HepG2 (cell line): ENCODE measurements around the gene RAB6B. TPM values are rescaled to one million over a fixed set of nuclear protein-coding genes. Genes with fewer than 3 reads are reported as not detected.
A peak's percentile ranks its signal among the peaks of the same experiment; 100 is the strongest.

Experiments
- ATAC-seq: fragments of 200-7000 bp; cut with Tn5 transposase; 3 replicates; pipeline ENCODE4 v1.9.1; 2020; ENCODE audit warnings: mild to moderate bottlenecking, moderate library complexity
- BruUV-seq: library from RNA; stranded (reverse); fragments of 400-500 nt; replicated peaks from 2 replicates; lab custom pipeline; 2021; lab: Mats Ljungman, UMichigan
- CTCF ChIA-PET: fragments of 300-600 bp; formaldehyde crosslinking; extraction: SDS; loops from one replicate; lab custom pipeline; 2021; ENCODE audit warnings: low total read pairs, inconsistent platforms, low intra/inter-chr PET ratio; lab: Yijun Ruan, JAX
- POLR2A ChIA-PET: fragments of 350-600 bp; sonication (Branson Sonifier 250); formaldehyde crosslinking; loops from one replicate; lab custom pipeline; 2020; ENCODE audit warnings: antibody characterized with exemption, inconsistent platforms; lab: Yijun Ruan, JAX
- DNase-seq: peaks from one replicate; pipeline ENCODE4 v3.0.0-alpha.2; 2015; ENCODE audit warnings: low spot score
- FAIRE-seq: peaks from 3 replicates; lab custom pipeline; 2011; peaks lifted over from hg19 to GRCh38; lab: Jason Lieb, UNC
- H2AFZ ChIP-seq: one replicate; pipeline ENCODE4 v1.6.1; 2011; ENCODE audit warnings: low read length, inconsistent platforms
- H3K27ac ChIP-seq: fragments of 300-600 bp; 3 replicates; pipeline ENCODE4 v1.8.0; 2011; ENCODE audit warnings: mixed run types, mild to moderate bottlenecking, mixed read lengths, low read length, inconsistent platforms; ENCODE audit not compliant: insufficient read depth; ENCODE audit errors: extremely low read length
- H3K27me3 ChIP-seq, 2 experiments: fragments of 200-600 bp in 1 of 2; 2 replicates in 1 of 2; 3 replicates in 1 of 2; pipeline versions ENCODE4 v1.6.0 to v1.8.0; 2011; ENCODE audit warnings: low read length in 2 of 2, mild to moderate bottlenecking in 2 of 2, moderate library complexity in 2 of 2, inconsistent platforms in 1 of 2; ENCODE audit not compliant: insufficient read depth in 2 of 2, control insufficient read depth in 1 of 2
- H3K36me3 ChIP-seq, 2 experiments: fragments of 200-600 bp in 1 of 2; replicated peaks in 1 of 2; 2 replicates in 1 of 2; 3 replicates in 1 of 2; pipeline versions ENCODE4 v1.5.1 to v1.8.0; 2011; ENCODE audit warnings: low read length in 2 of 2, inconsistent platforms in 1 of 2; ENCODE audit not compliant: insufficient read depth in 2 of 2, control insufficient read depth in 1 of 2
- H3K4me1 ChIP-seq: 2 replicates; pipeline ENCODE4 v1.5.1; 2012; ENCODE audit warnings: low read length, inconsistent platforms; ENCODE audit not compliant: insufficient read depth
- H3K4me2 ChIP-seq: 2 replicates; pipeline ENCODE4 v1.6.0; 2011; ENCODE audit warnings: low read depth, low read length, inconsistent platforms
- H3K4me3 ChIP-seq, 3 experiments: fragments of 200-600 bp in 1 of 3; sonication (generic), shearing (Covaris generic) in 1 of 3; replicated peaks in 1 of 3; 2 replicates each; pipeline ENCODE4 v1.5.1; 2011 to 2016; ENCODE audit warnings: low read length in 3 of 3, inconsistent platforms in 2 of 3, low read depth in 2 of 3, mild to moderate bottlenecking in 2 of 3, control low read depth in 1 of 3, mixed read lengths in 1 of 3; ENCODE audit not compliant: insufficient read depth in 1 of 3
- H3K79me2 ChIP-seq: one replicate; pipeline ENCODE4 v1.6.1; 2011; ENCODE audit warnings: low read length, inconsistent platforms; ENCODE audit not compliant: insufficient read depth
- H3K9ac ChIP-seq: 2 replicates; pipeline ENCODE4 v1.6.0; 2011; ENCODE audit warnings: mild to moderate bottlenecking, low read depth, low read length, inconsistent platforms; ENCODE audit not compliant: insufficient read depth
- H3K9me3 ChIP-seq: 2 replicates; pipeline ENCODE4 v1.5.1; 2012; ENCODE audit warnings: mild to moderate bottlenecking, low read length
- H4K20me1 ChIP-seq: 2 replicates; pipeline ENCODE4 v1.6.0; 2011; ENCODE audit warnings: inconsistent platforms, mild to moderate bottlenecking, low read length, moderate library complexity; ENCODE audit not compliant: insufficient read depth
- ATF7 ChIP-seq, 2 experiments: fragments of 450-650 bp in 1 of 2; sonication (generic) in 1 of 2; formaldehyde crosslinking in 1 of 2; IDR thresholded peaks; 2 replicates each; pipeline versions ENCODE4 v1.4.0 to v1.6.1; 2016 to 2020; ENCODE audit warnings: antibody characterized with exemption in 1 of 2, mild to moderate bottlenecking in 1 of 2, missing genetic modification reagents in 1 of 2
- FOXJ3 ChIP-seq: sonication (generic); formaldehyde crosslinking; IDR thresholded peaks from 2 replicates; pipeline ENCODE4 v1.4.0; 2020; ENCODE audit warnings: missing genetic modification reagents, mild to moderate bottlenecking, borderline replicate concordance
- KLF15 ChIP-seq: sonication (generic); formaldehyde crosslinking; IDR thresholded peaks from 2 replicates; pipeline ENCODE4 v1.8.1; 2023; ENCODE audit warnings: borderline replicate concordance, mild to moderate bottlenecking, inconsistent platforms, missing genetic modification reagents, mixed read lengths
- MED1 ChIP-seq: sonication (generic); formaldehyde crosslinking; IDR thresholded peaks from 2 replicates; pipeline ENCODE4 v1.4.0; 2020; ENCODE audit warnings: missing genetic modification reagents
- POLR2A ChIP-seq, 2 experiments: IDR thresholded peaks; 2 replicates each; pipeline ENCODE4 v1.6.1; 2011; ENCODE audit warnings: low read depth in 2 of 2, low read length in 2 of 2, mild to moderate bottlenecking in 1 of 2, moderate library complexity in 1 of 2; ENCODE audit not compliant: insufficient read depth in 1 of 2
- SNAPC2 ChIP-seq: sonication (generic); formaldehyde crosslinking; IDR thresholded peaks from 2 replicates; pipeline ENCODE4 v1.8.1; 2022; ENCODE audit warnings: mild to moderate bottlenecking, missing genetic modification reagents
- ZFP36 ChIP-seq: fragments of 150-350 bp; IDR thresholded peaks from 2 replicates; pipeline ENCODE4 v1.6.1; 2018; ENCODE audit warnings: borderline replicate concordance, low read length, low read depth; ENCODE audit not compliant: partially characterized antibody
- ZNF138 ChIP-seq: sonication (generic); formaldehyde crosslinking; IDR thresholded peaks from 2 replicates; pipeline ENCODE4 v1.5.0; 2020; ENCODE audit warnings: mild to moderate bottlenecking, low read depth, missing genetic modification reagents
- WGBS: methylation state at CpG from one replicate; pipeline ENCODE4 v1.1.6; 2017; ENCODE audit warnings: low lambda C conversion rate; 5-methylcytosine and 5-hydroxymethylcytosine counted together
- in situ Hi-C: cut with HindIII; loops from 2 replicates; pipeline ENCODE4 v1.10.0; 2017; ENCODE audit warnings: low pct_unique_long_range_greater_than_20kb; ENCODE audit not compliant: extremely low pct_ligation_motif_present
- intact Hi-C: fragments of 100-400 bp; cut with micrococcal nuclease; formaldehyde crosslinking; loops from one replicate; pipeline ENCODE4 v1.10.0; 2022; ENCODE audit not compliant: unreplicated experiment
- polyA plus RNA-seq, 8 experiments: library from polyadenylated mRNA; depleted of rRNA in 3 of 8; stranded (reverse) in 7 of 8; unstranded in 1 of 8; fragments of >200 nt; fragmentation: Illumina TruSeq in 4 of 8; extraction: Trizol in 4 of 8; gene quantifications; 2 replicates each; pipeline versions ENCODE4 v1.2.1 to v1.2.3, GENCODE V29; 2011 to 2016; ENCODE audit warnings: low read depth in 4 of 8, missing spikeins in 1 of 8, mixed read lengths in 1 of 8; ENCODE audit not compliant: insufficient read depth in 1 of 8
- total RNA-seq, 5 experiments: library from RNA; depleted of rRNA; stranded (reverse); fragments of >200 nt; fragmentation: Illumina TruSeq; extraction: Trizol; gene quantifications; 2 replicates each; pipeline ENCODE4 v1.2.3, GENCODE V29; 2016; ENCODE audit warnings: low read depth in 1 of 5
- TF ChIP-seq, protein P1 (sequence below): sonication (generic); formaldehyde crosslinking; IDR thresholded peaks from 2 replicates; pipeline ENCODE4 v1.9.0; 2022; ENCODE audit warnings: low read depth, missing genetic modification reagents

The RAB6B gene
- total and polyA plus RNA-seq, 2 of the 13 experiments (the other 11 are each of a cell fraction or from before 2014, with no cell fraction given): 0.16 TPM; not detected in 1

DNA sequence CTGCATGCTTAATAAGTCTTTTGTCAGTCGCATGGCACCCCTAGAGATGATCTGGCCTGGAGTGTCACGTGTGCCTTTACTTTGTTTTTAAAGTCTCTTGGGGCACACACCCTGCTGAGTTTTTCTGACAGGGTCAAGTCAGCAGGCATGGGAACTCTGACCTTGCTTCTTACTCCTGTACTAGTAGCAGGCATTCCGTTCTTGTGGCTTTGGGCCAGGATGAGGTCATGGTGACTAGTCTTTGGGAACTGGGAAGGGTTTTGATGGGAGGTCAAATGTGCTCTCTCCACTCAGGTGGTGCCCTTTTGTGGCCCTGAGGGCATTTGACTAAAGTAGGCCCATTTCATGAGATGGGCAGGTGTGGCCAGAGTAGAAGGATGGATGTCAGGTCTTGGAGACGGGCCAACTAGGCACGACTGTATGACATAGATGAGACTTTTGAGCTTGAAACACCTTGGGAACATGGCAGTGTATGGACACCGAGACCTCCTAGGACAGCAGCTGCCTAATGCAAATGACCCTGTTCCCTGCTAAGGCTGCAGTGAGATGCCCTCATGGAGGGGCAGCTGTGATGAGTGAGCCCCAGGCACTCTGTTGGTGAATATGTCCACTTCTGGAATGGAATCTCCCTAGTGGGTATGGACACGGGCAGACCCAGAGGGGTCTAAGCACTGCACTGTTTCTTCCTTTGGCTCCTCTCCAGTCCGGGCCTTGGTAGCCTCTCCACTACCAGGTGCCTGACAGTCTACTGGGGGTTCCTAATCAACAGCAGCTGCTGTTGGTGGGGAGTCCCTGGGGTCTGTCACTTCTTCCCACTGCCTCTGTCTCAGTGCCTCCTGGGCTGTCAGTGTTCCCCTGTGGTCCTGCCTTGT lies 73.7 kb downstream of the RAB6B start (continued):
- TF ChIP-seq POLR2A (IDR thresholded peaks at IDR 0.05; ENCODE audit: insufficient read depth in 1 of 2, low read depth in 2 of 2, low read length in 2 of 2): peak in 1 of 2 experiments; percentile 29; a peak in 1 of 4 replicates
- TF ChIP-seq, protein P1, sequence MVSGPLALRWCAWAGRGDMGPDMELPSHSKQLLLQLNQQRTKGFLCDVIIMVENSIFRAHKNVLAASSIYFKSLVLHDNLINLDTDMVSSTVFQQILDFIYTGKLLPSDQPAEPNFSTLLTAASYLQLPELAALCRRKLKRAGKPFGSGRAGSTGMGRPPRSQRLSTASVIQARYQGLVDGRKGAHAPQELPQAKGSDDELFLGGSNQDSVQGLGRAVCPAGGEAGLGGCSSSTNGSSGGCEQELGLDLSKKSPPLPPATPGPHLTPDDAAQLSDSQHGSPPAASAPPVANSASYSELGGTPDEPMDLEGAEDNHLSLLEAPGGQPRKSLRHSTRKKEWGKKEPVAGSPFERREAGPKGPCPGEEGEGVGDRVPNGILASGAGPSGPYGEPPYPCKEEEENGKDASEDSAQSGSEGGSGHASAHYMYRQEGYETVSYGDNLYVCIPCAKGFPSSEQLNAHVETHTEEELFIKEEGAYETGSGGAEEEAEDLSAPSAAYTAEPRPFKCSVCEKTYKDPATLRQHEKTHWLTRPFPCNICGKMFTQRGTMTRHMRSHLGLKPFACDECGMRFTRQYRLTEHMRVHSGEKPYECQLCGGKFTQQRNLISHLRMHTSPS: no peak
- no peak for TF ChIP-seq FOXJ3 (CRISPR knock-in tag)
- peak; percentile 38; the same call in 1 of the 2 replicates for TF ChIP-seq MED1
- TF ChIP-seq ATF7 (IDR thresholded peaks at IDR 0.05): peak; percentile 69
- no peak for TF ChIP-seq ATF7 (CRISPR knock-in tag; IDR thresholded peaks at IDR 0.05)

DNA sequence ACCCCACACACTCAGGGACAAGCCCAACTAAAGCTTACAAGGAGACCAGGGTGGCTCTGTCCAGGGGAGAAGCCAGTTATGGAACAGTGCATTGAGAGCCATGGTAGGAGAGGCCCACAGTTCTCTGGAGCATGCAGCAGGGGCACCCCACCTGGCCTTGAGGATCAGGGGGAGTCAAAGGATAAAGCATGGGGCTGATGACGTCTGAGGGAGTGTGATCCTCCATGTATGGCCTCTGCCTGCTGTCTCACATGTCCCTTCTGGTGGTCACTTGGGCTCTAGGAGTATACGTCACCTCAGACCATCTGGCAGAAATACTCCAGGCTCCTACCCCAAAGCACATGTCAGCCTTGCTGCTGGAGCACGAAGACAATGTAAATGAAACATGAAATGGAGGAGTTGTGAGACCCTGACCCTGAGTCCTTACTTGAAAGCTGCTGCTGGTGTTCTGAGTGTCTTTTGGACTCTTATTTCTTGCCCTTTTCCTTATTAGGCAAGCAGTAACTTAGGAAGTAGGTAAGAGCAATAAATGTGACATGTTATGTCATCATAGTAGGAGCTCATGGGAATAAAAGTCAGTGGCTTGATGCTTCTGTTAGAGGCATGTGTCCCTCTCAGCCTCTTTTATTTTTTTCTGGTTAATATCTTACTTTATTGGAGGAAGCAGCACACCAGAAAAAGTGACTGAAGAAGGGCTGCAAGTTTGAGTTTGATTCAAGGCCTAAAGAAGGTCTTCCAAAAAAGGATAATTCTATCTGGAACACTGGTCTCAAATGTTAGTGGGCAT lies 74.6 kb downstream of the RAB6B start:
- BruUV-seq: no TSS peak
- Histone ChIP-seq H3K36me3 (peaks cover 18 to 48% of the 10 kb centered on the region in 2 experiments), H3K27ac (no peak overlapping the region), H4K20me1 (0 out of 2 replicates have a peak, but pooled peaks cover 2% of the 10 kb centered on the region), H3K9me3 (no peaks in the 10 kb centered on the region), H3K27me3 (no peaks in the 10 kb centered on the region), H3K79me2 (no peaks in the 10 kb centered on the region), H3K9ac (no peak overlapping the region), H3K4me1 (0 out of 2 replicates have a peak, but pooled peaks cover 5% of the 10 kb centered on the region), H3K4me3 (no peak overlapping the region), H2AFZ (no peak overlapping the region), H3K4me2 (no peak overlapping the region)
- DNase-seq: no peak
- no peak for TF ChIP-seq KLF15 (CRISPR knock-in tag)
- TF ChIP-seq SNAPC2 (CRISPR knock-in tag): no peak
- TF ChIP-seq ZFP36: no peak
- TF ChIP-seq ZNF138 (CRISPR knock-in tag): no peak
- CTCF ChIA-PET: interaction anchor here (2.6 kb wide), 1 partner anchor 158 kb away, joined by 10 read pairs; the partner anchor contains the start of gene TOPBP1
- in situ Hi-C loops (loop anchor here (5.0 kb wide), 1 partner anchor 159 kb away; the partner anchor contains the start of gene TOPBP1), intact Hi-C loops (loop anchor here (5.0 kb wide), 1 partner anchor 159 kb away; the partner anchor contains the start of gene TOPBP1)
- no peak for FAIRE-seq
- 100% methylated on average over 2 of the region's 3 CpGs for WGBS
- ATAC-seq: no peak
- POLR2A ChIA-PET: no interaction called here
